HG03469 (cell line): ENCODE data around the gene WDR5.

Experiments
- ATAC-seq: cut with Tn5 transposase; IDR thresholded peaks from one replicate; pipeline ENCODE4 v1.9.1; 2021; ENCODE audit warnings: mild to moderate bottlenecking, moderate library complexity, moderate number of reproducible peaks; ENCODE audit not compliant: unreplicated experiment

Gene WDR5

GRCh38 chr9:134186471-134187109 lies 50.7 kb downstream of the WDR5 start:
- ATAC-seq, result no peak

DNA sequence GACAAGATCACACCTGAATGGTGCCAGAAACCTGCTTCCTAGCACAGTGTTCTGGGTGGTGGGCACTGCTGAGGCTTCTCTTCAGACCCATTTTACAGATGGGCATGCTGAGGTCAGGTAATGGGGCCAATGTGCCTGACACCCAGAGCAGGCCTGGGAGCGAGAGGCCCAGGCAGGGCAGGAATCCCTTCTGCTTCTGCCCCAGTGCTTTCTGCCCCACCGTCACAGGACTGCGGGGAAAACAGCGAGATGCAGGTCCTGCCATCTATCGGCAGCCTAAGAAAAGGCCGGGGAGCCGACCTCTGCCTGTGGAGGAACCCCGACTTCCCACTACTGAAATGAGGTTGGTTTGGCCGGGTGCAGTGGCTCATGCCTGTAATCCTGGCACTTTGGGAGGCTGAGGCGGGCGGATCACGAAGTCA lies 51.2 kb downstream of the WDR5 start:
- ATAC-seq, result no peak

DNA sequence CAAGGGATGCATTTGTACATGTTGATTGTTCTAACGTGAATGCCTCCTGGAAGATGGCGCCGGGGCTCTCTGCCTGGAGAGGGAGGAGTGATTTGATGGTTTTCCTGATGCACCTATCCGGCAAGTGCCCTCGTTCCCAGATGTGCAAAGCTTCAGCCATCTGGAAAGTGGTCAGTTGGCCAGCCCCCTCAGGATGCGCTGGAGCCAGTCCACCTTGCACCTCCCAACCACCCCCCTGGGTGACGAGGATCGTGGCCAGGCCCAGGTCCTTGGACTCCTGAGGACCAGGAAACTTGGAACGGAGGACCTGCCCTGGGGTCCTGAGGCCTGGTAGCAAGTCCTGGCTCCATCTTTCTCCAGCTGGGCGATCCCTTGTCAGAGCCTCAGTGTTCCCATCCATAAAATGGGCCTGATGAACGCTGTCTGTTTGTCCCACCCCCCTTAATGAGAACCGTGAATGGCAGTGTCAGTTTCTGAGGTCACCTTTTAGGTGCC lies 52.1 kb downstream of the WDR5 start:
- ATAC-seq, result no peak

DNA sequence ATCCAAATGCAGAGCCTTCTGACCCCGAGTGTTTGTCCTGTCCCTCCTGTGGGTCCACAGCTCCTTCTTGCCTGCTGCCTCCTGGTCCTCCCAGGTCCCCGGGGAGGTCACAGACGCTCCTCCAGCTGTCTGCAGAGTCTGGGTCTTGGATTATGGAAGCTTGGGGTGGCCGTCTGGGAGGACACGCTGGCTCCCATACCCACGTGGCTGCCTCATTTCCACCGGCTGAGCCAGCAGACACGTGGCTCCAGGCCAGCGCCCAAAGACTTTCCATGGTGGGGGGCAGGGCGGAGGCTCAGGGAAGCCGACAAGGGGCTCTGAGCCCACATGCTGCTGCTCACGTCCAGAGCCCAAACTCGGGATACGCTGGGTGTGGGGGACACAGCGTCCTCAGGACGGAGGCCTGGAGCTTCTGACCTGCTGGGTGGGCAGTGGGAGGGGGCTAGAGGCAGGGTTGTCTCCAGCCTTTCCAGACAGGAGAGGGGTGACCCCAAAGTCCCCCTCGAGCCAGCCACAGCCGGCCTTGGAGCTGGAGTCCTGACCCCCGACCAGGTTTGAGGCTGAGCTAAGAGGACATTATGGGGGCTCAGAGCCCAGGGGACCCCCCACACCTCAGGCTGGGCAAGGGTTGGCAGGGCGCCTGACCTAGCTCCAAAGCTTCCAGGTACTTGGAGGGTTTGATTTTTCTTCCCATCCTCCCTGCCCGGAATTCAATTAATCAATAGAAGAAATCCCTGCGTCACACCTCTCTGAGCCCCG lies 52.7 kb downstream of the WDR5 start:
- no peak for ATAC-seq

- ATAC-seq, result no peak
These were observed 53.2 kb downstream of the WDR5 start for GRCh38 chr9:134189145-134189469.

- ATAC-seq, result no peak
These were observed 53.8 kb downstream of the WDR5 start for GRCh38 chr9:134189470-134190231.

- ATAC-seq, result no peak
These were observed 54.6 kb downstream of the WDR5 start for GRCh38 chr9:134190232-134191121.

GRCh38 chr9:134191455-134192209 lies 55.8 kb downstream of the WDR5 start:
- ATAC-seq, result no peak

DNA sequence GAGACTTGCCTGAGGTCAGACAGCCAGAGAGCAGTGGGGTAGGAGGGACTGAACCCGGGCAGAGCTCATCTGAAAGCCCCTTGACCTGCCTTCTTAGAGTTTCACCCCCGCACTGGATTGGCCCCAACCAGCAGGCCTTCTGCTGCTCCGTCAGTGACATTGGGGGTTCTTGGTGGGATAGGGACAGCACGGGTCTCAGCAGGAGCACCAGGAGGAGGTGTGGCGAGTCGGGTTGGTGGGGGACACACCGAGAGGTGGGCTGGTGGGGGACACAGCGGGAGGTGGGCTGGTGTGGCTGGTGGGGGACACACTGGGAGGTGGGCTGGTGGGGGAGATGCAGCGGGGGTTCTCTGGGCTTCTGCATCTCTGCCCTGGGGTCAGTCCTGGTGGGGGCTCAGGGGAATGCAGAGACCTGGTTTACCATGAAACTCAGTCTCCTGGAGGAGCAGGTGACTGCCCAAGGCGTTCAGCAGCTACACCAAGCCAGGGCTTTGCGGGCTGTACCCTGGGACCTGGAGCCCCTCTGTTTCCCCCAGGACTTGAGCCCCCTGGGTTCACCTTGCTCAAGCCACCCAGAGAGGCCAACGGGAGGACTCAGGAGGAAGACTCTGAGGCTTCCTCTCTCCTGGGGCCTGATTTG lies 56.5 kb downstream of the WDR5 start:
- ATAC-seq, result no peak

GRCh38 chr9:134192951-134193731 lies 57.3 kb downstream of the WDR5 start:
- no peak for ATAC-seq

DNA sequence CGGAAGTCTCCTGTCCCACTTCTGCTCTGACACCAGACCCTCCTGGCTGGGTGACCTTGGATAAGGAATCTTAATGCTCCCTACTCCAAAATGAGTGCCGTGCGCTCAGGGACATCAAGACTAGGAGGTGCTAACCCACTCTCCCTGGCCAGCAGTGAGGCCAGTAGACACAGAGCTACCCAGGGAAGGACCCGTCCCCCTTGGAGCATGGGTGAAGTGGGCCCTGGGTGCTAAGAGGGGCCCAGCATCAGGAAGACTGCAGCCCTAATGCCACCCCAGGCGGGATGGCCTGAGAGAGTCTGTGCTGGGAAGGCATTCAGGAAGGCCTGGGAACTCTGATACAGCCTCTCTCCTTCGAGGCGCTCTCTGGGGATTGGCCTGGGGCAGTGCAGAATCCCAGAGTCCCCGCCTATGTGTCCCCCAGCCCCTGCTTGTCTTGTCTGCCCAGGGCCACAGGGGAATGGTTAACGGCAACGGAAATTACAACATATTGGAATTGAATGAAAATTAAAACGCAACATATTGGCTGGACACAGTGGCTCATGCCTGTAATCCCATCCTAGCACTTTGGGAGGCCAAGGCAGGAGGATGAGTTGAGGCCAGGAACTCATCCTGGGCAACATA lies 58.1 kb downstream of the WDR5 start:
- ATAC-seq, result no peak

GRCh38 chr9:134195558-134195957 lies 59.7 kb downstream of the WDR5 start:
- no peak for ATAC-seq

DNA sequence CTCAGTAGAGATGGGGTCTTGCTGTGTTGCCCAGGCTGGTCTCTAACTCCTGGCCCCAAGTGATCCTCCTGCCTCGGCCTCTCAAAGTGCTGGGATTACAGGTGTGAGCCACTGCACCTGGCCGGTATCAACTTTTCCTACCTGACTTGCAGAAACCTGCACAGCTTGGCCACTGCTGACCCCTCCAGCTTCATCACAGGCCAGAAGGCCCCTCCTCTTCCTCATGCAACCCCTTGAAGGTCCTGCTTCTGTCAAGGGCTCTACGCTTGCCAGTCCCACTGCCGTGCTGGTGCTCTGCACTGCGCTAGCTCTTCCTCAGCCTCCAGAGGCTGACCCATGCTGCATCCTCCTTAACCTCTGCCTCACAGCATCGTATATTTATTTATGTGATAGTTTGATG lies 61.0 kb downstream of the WDR5 start:
- ATAC-seq, result no peak

- no peak for ATAC-seq
These were observed 62.9 kb downstream of the WDR5 start for GRCh38 chr9:134198791-134199190.

GRCh38 chr9:134200730-134201129 lies 64.8 kb downstream of the WDR5 start:
- no peak for ATAC-seq

DNA sequence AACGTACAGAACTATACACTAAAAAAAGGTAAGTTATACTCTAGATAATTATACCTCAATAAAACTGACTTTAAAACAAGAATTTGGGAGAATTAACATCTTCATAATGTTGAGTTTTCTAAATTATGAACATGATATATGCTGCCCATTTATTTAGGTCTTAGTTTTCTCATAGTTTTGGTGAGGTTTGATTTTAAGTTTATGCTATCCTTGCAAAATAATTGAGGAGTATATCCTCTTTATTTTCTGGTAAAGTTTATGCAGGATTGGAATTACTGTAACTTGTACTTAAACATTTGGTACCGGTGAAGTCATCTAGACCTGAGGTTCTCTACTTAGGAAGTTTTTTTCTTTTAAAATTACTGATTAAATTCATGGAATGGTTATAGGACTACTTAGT lies 67.3 kb downstream of the WDR5 start:
- ATAC-seq, result no peak

GRCh38 chr9:134204041-134204440 lies 68.2 kb downstream of the WDR5 start:
- ATAC-seq, result no peak

GRCh38 chr9:134204991-134205578 lies 69.2 kb downstream of the WDR5 start:
- ATAC-seq, result no peak
